ENCODE data around the gene NBAS. TPM values are rescaled to one million over a fixed set of nuclear protein-coding genes. Genes with fewer than 3 reads are reported as not detected.

NBAS gene
- total and polyA plus RNA-seq, 2 donors (not counting 3 experiments of a cell fraction or from before 2014, with no cell fraction given) = 29.4 to 43.0 TPM

DNA sequence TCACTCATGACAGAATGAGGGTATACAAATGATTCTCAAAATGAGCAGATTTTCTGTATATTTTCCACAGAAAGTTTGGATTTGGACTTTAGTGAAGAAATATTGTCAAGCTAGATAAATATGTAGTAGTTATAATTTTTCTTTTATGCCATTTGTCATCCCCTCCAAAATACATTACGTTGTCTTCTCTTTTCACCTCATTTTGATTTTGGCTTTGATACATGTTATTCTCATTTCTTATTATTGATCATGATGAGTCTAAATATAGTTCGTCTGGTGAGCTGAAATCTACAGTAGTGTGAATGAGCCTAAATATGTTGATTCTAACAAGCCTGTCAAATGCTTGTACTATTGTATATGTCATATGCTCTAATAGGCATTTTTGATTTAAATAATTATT lies 42.8 kb upstream of the NBAS start:
- no peak overlapping the region for H3K27ac ChIP-seq (ENCODE audit: insufficient read depth, low read depth, low read length)
- H3K9ac ChIP-seq (replicated peaks; ENCODE audit: extremely low read depth, insufficient read depth, low read length) = no peak overlapping the region
- intact Hi-C loops (cut with micrococcal nuclease) (no loop called here), dilution Hi-C loops (cut with MboI; ENCODE audit: extremely low pct_ligation_motif_present, low sequenced_read_pairs) (no loop called here)
- CTCF ChIA-PET = interaction anchor here (0.9 kb wide), 1 partner anchor 27 kb away, joined by 3 read pairs; no protein-coding TSS in a partner anchor
- POLR2A ChIA-PET = no interaction called here
- no peak for FAIRE-seq
- BruUV-seq (replicated peaks) = no TSS peak
- H3K4me1 ChIP-seq (ENCODE audit: control insufficient read depth, extremely low read depth, insufficient read depth, low read length) = no peaks in the 10 kb centered on the region
- H2AFZ ChIP-seq (ENCODE audit: low read depth, low read length) = no peak overlapping the region
- H4K20me1 ChIP-seq (replicated peaks; ENCODE audit: control insufficient read depth, extremely low read depth, insufficient read depth, low read length) = no peaks in the 10 kb centered on the region
- H3K79me2 ChIP-seq (ENCODE audit: control insufficient read depth, insufficient read depth, low read length) = no peaks in the 10 kb centered on the region
- TF ChIP-seq, protein P1, sequence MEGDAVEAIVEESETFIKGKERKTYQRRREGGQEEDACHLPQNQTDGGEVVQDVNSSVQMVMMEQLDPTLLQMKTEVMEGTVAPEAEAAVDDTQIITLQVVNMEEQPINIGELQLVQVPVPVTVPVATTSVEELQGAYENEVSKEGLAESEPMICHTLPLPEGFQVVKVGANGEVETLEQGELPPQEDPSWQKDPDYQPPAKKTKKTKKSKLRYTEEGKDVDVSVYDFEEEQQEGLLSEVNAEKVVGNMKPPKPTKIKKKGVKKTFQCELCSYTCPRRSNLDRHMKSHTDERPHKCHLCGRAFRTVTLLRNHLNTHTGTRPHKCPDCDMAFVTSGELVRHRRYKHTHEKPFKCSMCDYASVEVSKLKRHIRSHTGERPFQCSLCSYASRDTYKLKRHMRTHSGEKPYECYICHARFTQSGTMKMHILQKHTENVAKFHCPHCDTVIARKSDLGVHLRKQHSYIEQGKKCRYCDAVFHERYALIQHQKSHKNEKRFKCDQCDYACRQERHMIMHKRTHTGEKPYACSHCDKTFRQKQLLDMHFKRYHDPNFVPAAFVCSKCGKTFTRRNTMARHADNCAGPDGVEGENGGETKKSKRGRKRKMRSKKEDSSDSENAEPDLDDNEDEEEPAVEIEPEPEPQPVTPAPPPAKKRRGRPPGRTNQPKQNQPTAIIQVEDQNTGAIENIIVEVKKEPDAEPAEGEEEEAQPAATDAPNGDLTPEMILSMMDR (IDR thresholded peaks at IDR 0.05; ENCODE audit: extremely low read depth in 1 of 2, insufficient read depth in 1 of 2, low read depth in 1 of 2, low read length in 2 of 2) = no peak
- TF ChIP-seq GATA2 (IDR thresholded peaks at IDR 0.05; ENCODE audit: insufficient read depth, insufficient read length, low read depth, low read length) = no peak
- TF ChIP-seq JUN (IDR thresholded peaks at IDR 0.05; ENCODE audit: borderline replicate concordance, insufficient read depth, insufficient read length, low read depth) = no peak
- TF ChIP-seq MYC (IDR thresholded peaks at IDR 0.05; ENCODE audit: low read depth, low read length) = no peak
- TF ChIP-seq, protein P2, sequence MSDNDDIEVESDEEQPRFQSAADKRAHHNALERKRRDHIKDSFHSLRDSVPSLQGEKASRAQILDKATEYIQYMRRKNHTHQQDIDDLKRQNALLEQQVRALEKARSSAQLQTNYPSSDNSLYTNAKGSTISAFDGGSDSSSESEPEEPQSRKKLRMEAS (IDR thresholded peaks at IDR 0.05; ENCODE audit: insufficient read depth, insufficient read length) = no peak
- TF ChIP-seq POLR2A (IDR thresholded peaks at IDR 0.05; ENCODE audit: low read depth, low read length) = no peak
- TF ChIP-seq FOS (IDR thresholded peaks at IDR 0.05; ENCODE audit: borderline replicate concordance, insufficient read depth, low read length) = no peak
- TF ChIP-seq POLR2AphosphoS5 (IDR thresholded peaks at IDR 0.05; ENCODE audit: insufficient read depth, low read depth, low read length) = no peak
- no peak for TF ChIP-seq EZH2 (IDR thresholded peaks at IDR 0.05; ENCODE audit: borderline replicate concordance, low read depth, low read length, severe bottlenecking)
- H3K4me3 ChIP-seq (replicated peaks in 1 of 3; ENCODE audit: insufficient read depth in 1 of 3, low read depth in 1 of 3, low read length in 3 of 3) = no peak overlapping the region
- H3K36me3 ChIP-seq (ENCODE audit: control insufficient read depth in 2 of 2, extremely low read depth in 1 of 2, insufficient read depth in 2 of 2, low read length in 2 of 2) = peaks cover 36 to 45% of the 10 kb centered on the region in 2 experiments
- no peaks in the 10 kb centered on the region for H3K9me1 ChIP-seq (replicated peaks; ENCODE audit: control insufficient read depth, extremely low read depth, insufficient read depth, low read length)
- no peak overlapping the region for H3K4me2 ChIP-seq (ENCODE audit: insufficient read depth, low read length)
- no peaks in the 10 kb centered on the region for H3K27me3 ChIP-seq (ENCODE audit: control insufficient read depth in 2 of 2, insufficient read depth in 2 of 2, low read length in 2 of 2)
- DNase-seq (ENCODE audit: low read depth, low spot score) = no peak
- no peaks in the 10 kb centered on the region for H3K9me3 ChIP-seq (replicated peaks; ENCODE audit: control insufficient read depth, insufficient read depth, low read length)

All from endothelial cell of umbilical vein (primary cell).